Middle frontal gyrus (tissue), 1 donor: ENCODE measurements around the gene CCDC149.

Experiments
- DNase-seq: peaks from one replicate; pipeline ENCODE4 v3.0.0-alpha.2; 2015; ENCODE audit warnings: low spot score; ENCODE audit errors: extremely low spot score

CCDC149 gene

GRCh38 chr4:24778464-24779225 lies 134.2 kb downstream of the CCDC149 start:
- no peak for DNase-seq

GRCh38 chr4:24777536-24778463 lies 135.0 kb downstream of the CCDC149 start:
- no peak for DNase-seq

- DNase-seq, result no peak
Measured at GRCh38 chr4:24775750-24776149, 137.1 kb downstream of the CCDC149 start.

GRCh38 chr4:24775032-24775605 lies 137.7 kb downstream of the CCDC149 start:
- no peak for DNase-seq

GRCh38 chr4:24774452-24774851 lies 138.4 kb downstream of the CCDC149 start:
- no peak for DNase-seq

GRCh38 chr4:24772952-24773351 lies 139.9 kb downstream of the CCDC149 start:
- DNase-seq, result no peak

- DNase-seq, result no peak
Measured at GRCh38 chr4:24772061-24772705, 140.7 kb downstream of the CCDC149 start.

- no peak for DNase-seq
Measured at GRCh38 chr4:24771241-24771640, 141.6 kb downstream of the CCDC149 start.

- no peak for DNase-seq
Measured at GRCh38 chr4:24770667-24771066, 142.2 kb downstream of the CCDC149 start.

GRCh38 chr4:24770032-24770584 lies 142.7 kb downstream of the CCDC149 start:
- DNase-seq, result no peak

- DNase-seq, result no peak
Measured at GRCh38 chr4:24769571-24769970, 143.3 kb downstream of the CCDC149 start.

GRCh38 chr4:24768604-24769003 lies 144.2 kb downstream of the CCDC149 start:
- DNase-seq, result no peak

- DNase-seq, result no peak
Measured at GRCh38 chr4:24768006-24768405, 144.8 kb downstream of the CCDC149 start.

GRCh38 chr4:24765376-24765988 lies 147.4 kb downstream of the CCDC149 start:
- DNase-seq, result no peak

- no peak for DNase-seq
Measured at GRCh38 chr4:24764345-24764744, 148.5 kb downstream of the CCDC149 start.

- no peak for DNase-seq
Measured at GRCh38 chr4:24763631-24764297, 149.1 kb downstream of the CCDC149 start.
